Keratinocyte (primary cell): Measurements from ENCODE around the gene SLC12A3. TPM values are rescaled to one million over a fixed set of nuclear protein-coding genes. Genes with fewer than 3 reads are reported as not detected.

Experiments
- DNase-seq: peaks from one replicate; pipeline ENCODE4 v3.0.0-alpha.2; 2011; ENCODE audit warnings: low read depth, missing footprints, low spot score
- FAIRE-seq: peaks from 2 replicates; lab custom pipeline; 2011; peaks lifted over from hg19 to GRCh38; lab: Jason Lieb, UNC
- H2AFZ ChIP-seq: 2 replicates; pipeline ENCODE4 v1.6.0; 2012; ENCODE audit warnings: low read length, control low read depth, inconsistent platforms; ENCODE audit not compliant: control insufficient read depth
- H3K27ac ChIP-seq: 2 replicates; pipeline ENCODE4 v1.5.1; 2011; ENCODE audit warnings: low read length; ENCODE audit not compliant: control insufficient read depth, insufficient read depth
- H3K27me3 ChIP-seq: 3 replicates; pipeline ENCODE4 v1.6.0; 2011; ENCODE audit warnings: low read length; ENCODE audit not compliant: control insufficient read depth, insufficient read depth; ENCODE audit errors: extremely low read depth
- H3K36me3 ChIP-seq, 2 experiments: 2 replicates in 1 of 2; 3 replicates in 1 of 2; pipeline ENCODE4 v1.5.1; 2011; ENCODE audit warnings: low read length in 2 of 2, mild to moderate bottlenecking in 1 of 2; ENCODE audit not compliant: control insufficient read depth in 2 of 2, insufficient read depth in 2 of 2; ENCODE audit errors: extremely low read depth in 1 of 2
- H3K4me1 ChIP-seq: 3 replicates; pipeline ENCODE4 v1.5.1; 2011; ENCODE audit warnings: low read length; ENCODE audit not compliant: control insufficient read depth, insufficient read depth; ENCODE audit errors: extremely low read depth
- H3K4me2 ChIP-seq: 3 replicates; pipeline ENCODE4 v1.6.0; 2011; ENCODE audit warnings: low read depth, low read length; ENCODE audit not compliant: control insufficient read depth, insufficient read depth; ENCODE audit errors: extremely low read depth
- H3K4me3 ChIP-seq, 3 experiments: fragments of 200-600 bp in 1 of 3; sonication (generic) in 1 of 3; 2 replicates in 2 of 3; 3 replicates in 1 of 3; pipeline ENCODE4 v1.5.1; 2011 to 2016; ENCODE audit warnings: low read length in 3 of 3, mild to moderate bottlenecking in 3 of 3, control low read depth in 2 of 3, inconsistent platforms in 1 of 3, low read depth in 1 of 3, mixed read lengths in 1 of 3, mixed run types in 1 of 3, moderate library complexity in 1 of 3; ENCODE audit not compliant: control insufficient read depth in 2 of 3, insufficient read depth in 2 of 3; ENCODE audit errors: extremely low read depth in 1 of 3
- H3K79me2 ChIP-seq: 2 replicates; pipeline ENCODE4 v1.6.0; 2012; ENCODE audit warnings: low read length; ENCODE audit not compliant: control insufficient read depth, insufficient read depth
- H3K9ac ChIP-seq: 3 replicates; pipeline ENCODE4 v1.6.0; 2011; ENCODE audit warnings: low read length; ENCODE audit not compliant: control insufficient read depth, insufficient read depth; ENCODE audit errors: extremely low read depth
- H3K9me1 ChIP-seq: 3 replicates; pipeline ENCODE4 v1.6.0; 2011; ENCODE audit warnings: low read length; ENCODE audit not compliant: control insufficient read depth, insufficient read depth; ENCODE audit errors: extremely low read depth
- H3K9me3 ChIP-seq: 2 replicates; pipeline ENCODE4 v1.5.1; 2012; ENCODE audit warnings: low read depth, low read length; ENCODE audit not compliant: control insufficient read depth
- H4K20me1 ChIP-seq: 3 replicates; pipeline ENCODE4 v1.6.0; 2011; ENCODE audit warnings: low read length; ENCODE audit not compliant: control insufficient read depth, insufficient read depth; ENCODE audit errors: extremely low read depth
- CTCF ChIP-seq, 3 experiments: IDR thresholded peaks in 1 of 3; conservative IDR thresholded peaks in 1 of 3; optimal IDR thresholded peaks in 1 of 3; 2 replicates in 2 of 3; 3 replicates in 1 of 3; pipeline versions ENCODE3 to v1.5.1; 2011; ENCODE audit warnings: low read length in 3 of 3, mild to moderate bottlenecking in 3 of 3, moderate library complexity in 2 of 3, control low read depth in 1 of 3, inconsistent platforms in 1 of 3; ENCODE audit not compliant: insufficient read depth in 2 of 3; ENCODE audit errors: extremely low read depth in 1 of 3
- EZH2 ChIP-seq: IDR thresholded peaks from one replicate; pipeline ENCODE4 v1.6.1; 2012; ENCODE audit warnings: inconsistent platforms, mild to moderate bottlenecking, low read length, moderate library complexity
- dilution Hi-C: fragments of 300-500 bp; cut with MboI; formaldehyde crosslinking; loops from one replicate; pipeline ENCODE4 v1.7.0; 2020; ENCODE audit warnings: low sequenced_read_pairs; ENCODE audit not compliant: extremely low pct_ligation_motif_present
- polyA plus RNA-seq, 5 experiments: library from polyadenylated mRNA; depleted of rRNA in 3 of 5; stranded (reverse) in 3 of 5; stranded (forward) in 1 of 5; unstranded in 1 of 5; fragments of >200 nt; gene quantifications; 1 replicate in 1 of 5; 2 replicates in 3 of 5; 3 replicates in 1 of 5; pipeline versions ENCODE4 v1.2.1 to v1.2.3, GENCODE V29; 2011 to 2012; ENCODE audit warnings: missing spikeins in 2 of 5, low read depth in 1 of 5, low replicate concordance in 1 of 5

The SLC12A3 gene
- polyA plus RNA-seq, 1 donor (not counting 4 experiments of a cell fraction or from before 2014, with no cell fraction given), result not detected

DNA sequence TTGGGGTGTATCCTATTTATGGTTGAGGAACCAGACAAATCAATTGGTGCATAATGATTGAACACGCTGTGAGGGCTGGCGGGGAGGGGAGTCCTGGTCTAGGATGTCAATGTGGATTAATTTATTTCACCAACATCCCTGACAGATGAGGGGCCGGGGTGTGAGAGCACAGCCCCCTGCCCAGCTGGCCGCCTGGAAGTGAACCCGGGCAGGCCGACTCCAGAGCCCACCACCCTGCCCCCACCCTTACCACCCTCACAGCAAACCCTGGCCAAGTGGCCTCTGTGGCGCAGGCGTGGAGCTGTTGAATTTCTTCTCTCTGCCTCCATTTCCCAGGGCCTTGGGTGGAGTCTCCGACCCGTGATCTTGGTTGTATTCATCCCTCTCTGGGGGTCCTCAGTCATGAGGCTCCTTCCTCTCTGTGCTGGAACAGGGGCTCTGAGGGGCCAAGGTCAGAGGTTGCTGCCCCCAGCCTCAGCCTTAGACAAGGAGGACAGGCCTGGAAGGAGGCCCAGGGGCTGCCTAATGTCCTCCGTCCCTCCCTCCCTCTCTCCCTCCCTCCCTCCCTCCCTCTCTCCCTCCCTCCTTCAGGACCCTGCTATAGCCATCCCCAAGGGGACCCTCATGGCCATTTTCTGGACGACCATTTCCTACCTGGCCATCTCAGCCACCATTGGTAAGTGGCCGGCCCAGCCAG, 12.6 kb downstream of the SLC12A3 start:
- DNase-seq (no peak), FAIRE-seq (no peak)
- H3K9ac ChIP-seq, result no peak overlapping the region
- H3K27me3 ChIP-seq, result no peaks in the 10 kb centered on the region
- peaks cover 8% of the 10 kb centered on the region for H3K4me1 ChIP-seq
- no peak for TF ChIP-seq EZH2
- no peak for TF ChIP-seq CTCF (optimal IDR thresholded peaks at IDR 0.05 in 1 of 3, IDR thresholded peaks at IDR 0.05 in 1 of 3, conservative IDR thresholded peaks at IDR 0.05 in 1 of 3; ENCODE audit: extremely low read depth in 1 of 3, insufficient read depth in 2 of 3, low read length in 3 of 3)
- no peak overlapping the region for H3K4me2 ChIP-seq
- H2AFZ ChIP-seq, result no peak overlapping the region
- H3K79me2 ChIP-seq, result no peaks in the 10 kb centered on the region
- no peak overlapping the region for H3K27ac ChIP-seq
- H3K9me1 ChIP-seq, result no peaks in the 10 kb centered on the region
- H3K4me3 ChIP-seq, result no peak overlapping the region
- no peaks in the 10 kb centered on the region for H3K9me3 ChIP-seq
- H3K36me3 ChIP-seq, result no peaks in the 10 kb centered on the region
- dilution Hi-C loops, result no loop called here
- H4K20me1 ChIP-seq, result no peaks in the 10 kb centered on the region

GRCh38 chr16:56878282-56878854, 13.4 kb downstream of the SLC12A3 start:
- Histone ChIP-seq H3K27me3 (no peaks in the 10 kb centered on the region), H3K4me1 (peaks cover 8% of the 10 kb centered on the region), H2AFZ (no peak overlapping the region), H3K4me3 (no peak overlapping the region), H3K27ac (no peak overlapping the region), H3K9me1 (no peaks in the 10 kb centered on the region), H3K9ac (no peak overlapping the region), H3K9me3 (no peaks in the 10 kb centered on the region), H3K36me3 (no peaks in the 10 kb centered on the region), H3K4me2 (no peak overlapping the region), H4K20me1 (no peaks in the 10 kb centered on the region), H3K79me2 (no peaks in the 10 kb centered on the region)
- no peak for TF ChIP-seq CTCF (optimal IDR thresholded peaks at IDR 0.05 in 1 of 3, IDR thresholded peaks at IDR 0.05 in 1 of 3, conservative IDR thresholded peaks at IDR 0.05 in 1 of 3; ENCODE audit: extremely low read depth in 1 of 3, insufficient read depth in 2 of 3, low read length in 3 of 3)
- no peak for TF ChIP-seq EZH2
- dilution Hi-C loops, result no loop called here
- FAIRE-seq, result no peak
- DNase-seq, result no peak
